ENCODE measurements around the gene KIF3A. TPM values are rescaled to one million over a fixed set of nuclear protein-coding genes. Genes with fewer than 3 reads are reported as not detected.
A peak's percentile ranks its signal among the peaks of the same experiment; 100 is the strongest.

KIF3A gene
- total RNA-seq, 1 donor, result 12.7 TPM

DNA sequence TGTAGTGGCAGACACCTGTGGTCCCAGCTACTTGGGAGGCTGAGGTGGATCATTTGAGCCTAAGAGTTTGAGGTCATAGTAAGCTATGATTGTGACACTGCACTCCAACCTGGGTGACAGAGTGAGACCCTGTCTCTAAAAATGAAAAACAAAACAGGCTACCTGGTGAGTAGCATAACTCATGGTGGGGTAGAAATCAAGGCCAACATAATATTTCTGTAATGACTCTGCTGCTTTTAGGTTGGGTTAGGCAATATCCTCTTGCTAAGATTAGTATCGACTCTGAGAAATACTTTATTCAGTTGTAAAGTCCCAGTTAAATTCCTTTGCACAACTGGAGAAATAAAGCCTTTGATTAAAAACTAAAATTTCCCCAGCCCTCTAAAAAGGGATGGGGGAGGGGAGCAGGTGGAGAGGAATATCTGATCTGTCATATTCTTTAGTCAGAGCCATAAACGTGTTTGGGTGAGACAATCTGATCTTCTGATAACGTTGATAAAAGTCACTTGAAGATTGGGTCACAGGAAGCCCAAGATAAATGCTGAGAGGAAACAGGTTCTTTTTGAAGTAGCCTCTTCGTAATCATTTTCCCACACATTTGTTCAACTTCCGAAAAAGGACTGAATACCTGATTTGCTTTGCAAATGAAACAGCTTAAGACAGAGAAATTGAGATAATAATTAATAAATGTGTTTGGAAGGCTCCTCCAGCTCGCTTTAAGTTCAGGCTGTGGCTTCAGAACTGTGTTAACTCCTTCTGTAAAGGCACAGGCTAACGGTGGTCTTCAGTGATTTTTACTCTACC lies 48.6 kb downstream of the KIF3A start:
- Histone ChIP-seq H3K36me3 (ENCODE audit: insufficient read depth, low read length) (no peaks in the 10 kb centered on the region), H3K27me3 (ENCODE audit: insufficient read depth, low read length) (no peaks in the 10 kb centered on the region), H3K27ac (ENCODE audit: low read depth, low read length) (no peak overlapping the region), H3K4me3 (ENCODE audit: insufficient read depth, low read length) (no peak overlapping the region), H4K20me1 (ENCODE audit: insufficient read depth, low read length) (no peaks in the 10 kb centered on the region), H3K79me2 (ENCODE audit: insufficient read depth, low read length) (no peaks in the 10 kb centered on the region), H2AFZ (ENCODE audit: low read length) (no peak overlapping the region), H3K9me3 (ENCODE audit: low read depth, low read length) (no peaks in the 10 kb centered on the region), H3K4me1 (ENCODE audit: insufficient read depth, low read length) (peaks cover 11% of the 10 kb centered on the region), H3K4me2 (ENCODE audit: insufficient read depth, low read length) (no peak overlapping the region)
- no peak for DNase-seq (ENCODE audit: insufficient read length, low spot score, missing footprints)
- TF ChIP-seq, protein P1, sequence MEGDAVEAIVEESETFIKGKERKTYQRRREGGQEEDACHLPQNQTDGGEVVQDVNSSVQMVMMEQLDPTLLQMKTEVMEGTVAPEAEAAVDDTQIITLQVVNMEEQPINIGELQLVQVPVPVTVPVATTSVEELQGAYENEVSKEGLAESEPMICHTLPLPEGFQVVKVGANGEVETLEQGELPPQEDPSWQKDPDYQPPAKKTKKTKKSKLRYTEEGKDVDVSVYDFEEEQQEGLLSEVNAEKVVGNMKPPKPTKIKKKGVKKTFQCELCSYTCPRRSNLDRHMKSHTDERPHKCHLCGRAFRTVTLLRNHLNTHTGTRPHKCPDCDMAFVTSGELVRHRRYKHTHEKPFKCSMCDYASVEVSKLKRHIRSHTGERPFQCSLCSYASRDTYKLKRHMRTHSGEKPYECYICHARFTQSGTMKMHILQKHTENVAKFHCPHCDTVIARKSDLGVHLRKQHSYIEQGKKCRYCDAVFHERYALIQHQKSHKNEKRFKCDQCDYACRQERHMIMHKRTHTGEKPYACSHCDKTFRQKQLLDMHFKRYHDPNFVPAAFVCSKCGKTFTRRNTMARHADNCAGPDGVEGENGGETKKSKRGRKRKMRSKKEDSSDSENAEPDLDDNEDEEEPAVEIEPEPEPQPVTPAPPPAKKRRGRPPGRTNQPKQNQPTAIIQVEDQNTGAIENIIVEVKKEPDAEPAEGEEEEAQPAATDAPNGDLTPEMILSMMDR (IDR thresholded peaks at IDR 0.05; ENCODE audit: extremely low read depth, low read depth, low read length), result no peak

- Histone ChIP-seq H3K4me2 (ENCODE audit: insufficient read depth, low read length) (no peak overlapping the region), H3K79me2 (ENCODE audit: insufficient read depth, low read length) (no peaks in the 10 kb centered on the region), H2AFZ (ENCODE audit: low read length) (no peak overlapping the region)
Observed at GRCh38 chr5:132687995-132688394, 49.4 kb downstream of the KIF3A start.

DNA sequence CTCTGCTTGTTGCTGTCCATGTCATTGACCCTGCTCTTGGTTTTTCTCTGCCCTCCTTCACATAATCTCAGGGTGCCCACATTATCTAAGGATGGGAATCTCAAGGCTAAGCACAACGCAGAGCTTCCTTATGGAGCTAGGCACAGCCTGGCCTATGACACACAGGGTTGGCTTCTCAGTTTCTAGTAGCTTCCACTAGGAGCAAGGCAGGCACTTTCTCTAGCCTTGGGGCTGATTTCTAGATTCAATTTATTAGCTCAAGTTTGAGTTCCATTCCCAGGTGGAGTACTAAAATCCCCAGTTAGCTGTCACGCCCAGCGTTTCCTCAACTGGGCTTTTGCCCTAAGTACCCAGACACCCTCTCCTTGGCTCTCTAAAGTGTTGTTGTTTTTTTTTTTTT lies 51.2 kb downstream of the KIF3A start:
- Histone ChIP-seq H3K4me2 (ENCODE audit: insufficient read depth, low read length) (no peak overlapping the region), H3K36me3 (ENCODE audit: insufficient read depth, low read length) (no peaks in the 10 kb centered on the region), H3K9me3 (ENCODE audit: low read depth, low read length) (no peaks in the 10 kb centered on the region), H3K4me3 (ENCODE audit: insufficient read depth, low read length) (no peak overlapping the region), H4K20me1 (ENCODE audit: insufficient read depth, low read length) (no peaks in the 10 kb centered on the region), H3K4me1 (ENCODE audit: insufficient read depth, low read length) (peaks cover 11% of the 10 kb centered on the region), H3K27ac (ENCODE audit: low read depth, low read length) (no peak overlapping the region), H3K79me2 (ENCODE audit: insufficient read depth, low read length) (no peaks in the 10 kb centered on the region), H3K27me3 (ENCODE audit: insufficient read depth, low read length) (no peaks in the 10 kb centered on the region), H2AFZ (ENCODE audit: low read length) (no peak overlapping the region)
- TF ChIP-seq, protein P1 (IDR thresholded peaks at IDR 0.05; ENCODE audit: extremely low read depth, low read depth, low read length), result no peak
- no peak for DNase-seq (ENCODE audit: insufficient read length, low spot score, missing footprints)

More at GRCh38 chr5:132687995-132688394, 49.4 kb downstream of the KIF3A start:
- no peak overlapping the region for H3K4me3 ChIP-seq (ENCODE audit: insufficient read depth, low read length)
- H3K27me3 ChIP-seq (ENCODE audit: insufficient read depth, low read length), result no peaks in the 10 kb centered on the region
- no peak for DNase-seq (ENCODE audit: insufficient read length, low spot score, missing footprints)
- H4K20me1 ChIP-seq (ENCODE audit: insufficient read depth, low read length), result no peaks in the 10 kb centered on the region
- TF ChIP-seq, protein P1 (IDR thresholded peaks at IDR 0.05; ENCODE audit: extremely low read depth, low read depth, low read length), result no peak
- H3K36me3 ChIP-seq (ENCODE audit: insufficient read depth, low read length), result no peaks in the 10 kb centered on the region
- H3K27ac ChIP-seq (ENCODE audit: low read depth, low read length), result no peak overlapping the region
- peaks cover 11% of the 10 kb centered on the region for H3K4me1 ChIP-seq (ENCODE audit: insufficient read depth, low read length)
- no peaks in the 10 kb centered on the region for H3K9me3 ChIP-seq (ENCODE audit: low read depth, low read length)

- no peaks in the 10 kb centered on the region for H3K79me2 ChIP-seq (ENCODE audit: insufficient read depth, low read length)
- no peak overlapping the region for H3K4me3 ChIP-seq (ENCODE audit: insufficient read depth, low read length)
- H2AFZ ChIP-seq (ENCODE audit: low read length), result no peak overlapping the region
- H3K36me3 ChIP-seq (ENCODE audit: insufficient read depth, low read length), result no peaks in the 10 kb centered on the region
- TF ChIP-seq, protein P1 (IDR thresholded peaks at IDR 0.05; ENCODE audit: extremely low read depth, low read depth, low read length), result no peak
- peaks cover 11% of the 10 kb centered on the region for H3K4me1 ChIP-seq (ENCODE audit: insufficient read depth, low read length)
- H3K4me2 ChIP-seq (ENCODE audit: insufficient read depth, low read length), result no peak overlapping the region
- H4K20me1 ChIP-seq (ENCODE audit: insufficient read depth, low read length), result no peaks in the 10 kb centered on the region
- DNase-seq (ENCODE audit: insufficient read length, low spot score, missing footprints), result peak; percentile 19
- H3K27ac ChIP-seq (ENCODE audit: low read depth, low read length), result no peak overlapping the region
- no peaks in the 10 kb centered on the region for H3K27me3 ChIP-seq (ENCODE audit: insufficient read depth, low read length)
- no peaks in the 10 kb centered on the region for H3K9me3 ChIP-seq (ENCODE audit: low read depth, low read length)
Observed at GRCh38 chr5:132684922-132685720, 52.2 kb downstream of the KIF3A start.

Data from osteoblast (primary cell).